GM23338 (cell line): ENCODE measurements around the gene MYH10.

Source experiments
- CREB1 ChIP-seq: fragments of 250-450 bp; sonication (Bioruptor Pico); IDR thresholded peaks from 2 replicates; pipeline ENCODE4 v1.5.0; 2020; ENCODE audit warnings: low read depth, mild to moderate bottlenecking, moderate library complexity
- CTCF ChIP-seq, 2 experiments: fragments of 200-600 bp in 1 of 2; sonication (generic) in 1 of 2; conservative IDR thresholded peaks; 2 replicates each; pipeline versions ENCODE4 v1.5.1 to v1.6.1; 2016 to 2017; ENCODE audit warnings: antibody characterized with exemption in 2 of 2, low read depth in 2 of 2, mild to moderate bottlenecking in 2 of 2, moderate library complexity in 1 of 2
- EZH2 ChIP-seq: fragments of 200-600 bp; sonication (generic); IDR thresholded peaks from one replicate; pipeline ENCODE4 v1.8.0; 2017; ENCODE audit warnings: antibody characterized with exemption, mild to moderate bottlenecking, low read depth; ENCODE audit not compliant: unreplicated experiment
- POLR2AphosphoS5 ChIP-seq: IDR thresholded peaks from 2 replicates; pipeline ENCODE4 v1.6.1; 2016; ENCODE audit warnings: antibody characterized with exemption, low read depth
- STAT1 ChIP-seq: IDR thresholded peaks from one replicate; pipeline ENCODE4 v1.6.1; 2016; ENCODE audit warnings: antibody characterized with exemption; ENCODE audit not compliant: unreplicated experiment
- ZNF331 ChIP-seq: fragments of 250-450 bp; sonication (Bioruptor Pico); IDR thresholded peaks from 2 replicates; pipeline ENCODE4 v1.5.0; 2020; ENCODE audit warnings: low read depth, mild to moderate bottlenecking, moderate library complexity

GRCh38 chr17:8555062-8555461 is 75.5 kb downstream of the MYH10 start:
- TF ChIP-seq CREB1: no peak
- TF ChIP-seq CTCF (conservative IDR thresholded peaks at IDR 0.05; ENCODE audit: low read depth in 2 of 2): no peak
- TF ChIP-seq STAT1: no peak
- TF ChIP-seq EZH2: no peak
- no peak for TF ChIP-seq POLR2AphosphoS5
- TF ChIP-seq ZNF331 (CRISPR knock-in tag): no peak
